ENCODE data around the gene MRPL37. TPM values are rescaled to one million over a fixed set of nuclear protein-coding genes. Genes with fewer than 3 reads are reported as not detected.
"Not testable (repeated sequence)": the region's sequence is repeated elsewhere in the genome, so short reads cannot be mapped to it uniquely, and the experiment has no call there.

MRPL37 gene
- total and polyA plus RNA-seq, 5 donors from 2014 or later, result 34.5 to 66.7 (median 64.6) TPM

DNA sequence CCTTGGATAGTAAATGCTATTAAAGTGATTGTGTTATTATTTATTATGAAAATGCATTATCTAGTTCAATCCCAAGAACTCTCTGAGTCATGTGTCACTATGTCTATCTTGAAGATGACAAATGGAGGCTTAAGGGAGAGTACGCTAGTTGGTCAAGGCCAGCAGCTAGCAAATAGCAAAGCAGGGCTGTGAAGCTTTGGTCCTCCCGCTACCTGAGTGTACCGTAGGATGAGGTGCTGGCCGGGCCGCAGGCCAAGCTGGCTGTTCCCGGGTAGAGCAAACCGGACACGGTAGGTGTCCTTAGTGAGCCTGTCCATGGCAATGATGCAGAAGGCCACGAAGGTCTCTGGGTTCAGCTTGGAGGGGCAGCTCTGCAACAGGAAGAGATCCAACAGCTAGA lies 9.4 kb upstream of the MRPL37 start:
- Mint-ChIP-seq H3K27ac (no peak overlapping the region), H3K36me3 (peaks cover 51% of the 10 kb centered on the region)
- H3K36me3 ChIP-seq (ENCODE audit: control insufficient read depth, insufficient read depth, low read length), result peaks cover 23% of the 10 kb centered on the region

DNA sequence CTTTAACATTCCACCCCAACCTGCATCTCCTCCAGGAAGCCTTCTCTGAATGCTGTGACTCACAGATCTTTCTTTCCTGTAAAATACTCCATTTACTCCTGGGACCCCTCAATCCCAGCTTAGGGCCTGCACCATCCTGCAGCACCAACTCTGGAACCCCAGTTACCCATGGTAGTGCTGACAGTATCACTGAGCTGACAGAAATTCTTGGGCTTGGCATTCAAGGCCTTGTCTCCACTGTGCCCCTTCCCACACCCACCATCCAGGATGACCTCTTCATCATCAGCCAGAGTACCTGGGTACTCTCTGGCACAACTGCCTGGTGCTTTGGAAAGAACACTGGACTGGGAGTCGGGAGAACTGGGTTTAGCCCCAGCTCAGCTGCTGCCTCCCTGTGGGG lies 8.4 kb upstream of the MRPL37 start:
- no peak overlapping the region for H3K4me3 ChIP-seq (ENCODE audit: low read depth, low read length)
- DNase-seq (no peak), ATAC-seq (ENCODE audit: low read depth in 2 of 2) (no peak)
- H3K4me1 ChIP-seq (ENCODE audit: control insufficient read depth, insufficient read depth, low read length, poor library complexity, severe bottlenecking), result no peaks in the 10 kb centered on the region
- peaks cover 26% of the 10 kb centered on the region for H3K36me3 ChIP-seq (ENCODE audit: control insufficient read depth, insufficient read depth, low read length)
- no peaks in the 10 kb centered on the region for H3K27me3 ChIP-seq (ENCODE audit: control insufficient read depth, insufficient read depth, low read length)
- H3K27me3 Mint-ChIP-seq, result no peaks in the 10 kb centered on the region
- no peak overlapping the region for H3K27ac Mint-ChIP-seq
- H3K4me3 Mint-ChIP-seq, result no peak overlapping the region
- H3K27ac ChIP-seq (ENCODE audit: insufficient read depth, low read length, poor library complexity, severe bottlenecking), result no peak overlapping the region
- H3K4me1 Mint-ChIP-seq, result peaks cover 0 to 8% (median 2%) of the 10 kb centered on the region in 4 donors
- no peaks in the 10 kb centered on the region for H3K9me3 ChIP-seq (ENCODE audit: control insufficient read depth in 2 of 2, low read length in 2 of 2)
- peaks cover 48% of the 10 kb centered on the region for H3K36me3 Mint-ChIP-seq
- H3K9me3 Mint-ChIP-seq, result peaks cover 0 to 1% (median 0%) of the 10 kb centered on the region in 7 donors

More for the DNA sequence above, 9.4 kb upstream of the MRPL37 start:
- Mint-ChIP-seq H3K4me3 (no peak overlapping the region), H3K9me3 (peaks cover 0 to 2% (median 0%) of the 10 kb centered on the region in 7 donors), H3K4me1 (peaks cover 0 to 8% (median 2%) of the 10 kb centered on the region in 4 donors), H3K27me3 (no peaks in the 10 kb centered on the region)
- no peak overlapping the region for H3K27ac ChIP-seq (ENCODE audit: insufficient read depth, low read length, poor library complexity, severe bottlenecking)
- no peak overlapping the region for H3K4me3 ChIP-seq (ENCODE audit: low read depth, low read length)
- H3K4me1 ChIP-seq (ENCODE audit: control insufficient read depth, insufficient read depth, low read length, poor library complexity, severe bottlenecking), result no peaks in the 10 kb centered on the region
- ATAC-seq (ENCODE audit: low read depth in 2 of 2) (no peak), DNase-seq (no peak)
- no peaks in the 10 kb centered on the region for H3K9me3 ChIP-seq (ENCODE audit: control insufficient read depth in 2 of 2, low read length in 2 of 2)
- H3K27me3 ChIP-seq (ENCODE audit: control insufficient read depth, insufficient read depth, low read length), result no peaks in the 10 kb centered on the region

DNA sequence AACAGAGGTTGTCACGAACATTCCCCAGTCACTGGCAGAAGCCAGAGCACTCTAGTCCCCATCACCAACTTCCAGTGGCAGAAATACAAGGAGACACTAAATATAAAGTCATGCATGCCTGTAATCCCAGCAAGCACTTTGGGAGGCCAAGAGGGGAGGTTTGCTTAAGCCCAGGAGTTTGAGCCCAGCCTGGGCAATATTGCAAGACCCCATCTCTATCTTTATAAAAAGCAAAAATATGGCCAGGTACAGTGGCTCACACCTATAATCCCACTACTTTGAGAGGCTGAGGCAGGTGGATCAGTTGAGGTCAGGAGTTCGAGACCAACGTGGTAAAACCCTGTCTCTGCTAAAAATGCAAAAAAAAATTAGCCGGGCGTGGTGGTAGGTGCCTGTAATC lies 6.5 kb upstream of the MRPL37 start:
- Mint-ChIP-seq H3K36me3 (peaks cover 37% of the 10 kb centered on the region), H3K4me3 (no peak overlapping the region)

DNA sequence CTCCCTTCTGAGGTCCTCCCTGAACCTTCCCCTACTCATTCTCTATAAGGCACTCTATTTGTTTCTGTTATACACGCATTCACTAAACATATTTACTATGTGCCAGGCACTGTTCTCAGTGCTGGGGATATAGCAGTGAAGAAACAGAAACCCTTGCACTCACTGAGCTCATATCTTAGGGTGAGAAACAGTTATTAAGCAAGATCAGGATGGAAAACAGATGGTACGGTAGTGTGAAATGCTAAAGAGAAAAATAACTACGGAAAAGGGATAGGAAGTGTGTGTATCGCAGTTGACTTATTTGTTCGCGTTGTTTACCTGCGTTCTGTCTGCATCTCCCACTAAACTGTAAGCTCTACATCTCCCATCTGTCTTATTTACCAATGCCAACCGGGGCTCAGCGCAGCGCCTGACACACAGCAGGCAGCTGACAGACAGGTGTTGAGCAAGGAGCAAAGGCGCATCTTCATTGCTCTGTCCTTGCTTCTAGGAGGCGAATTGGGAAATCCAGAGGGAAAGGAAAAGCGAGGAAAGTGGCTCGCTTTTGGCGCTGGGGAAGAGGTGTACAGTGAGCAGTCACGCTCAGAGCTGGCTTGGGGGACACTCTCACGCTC lies 709 bp upstream of the MRPL37 start:
- H3K36me3 Mint-ChIP-seq, result peaks cover 25% of the 10 kb centered on the region
- peaks cover 25 to 52% (median 28%) of the 10 kb centered on the region in 4 donors for H3K4me1 Mint-ChIP-seq
- Histone ChIP-seq H3K36me3 (ENCODE audit: control insufficient read depth, insufficient read depth, low read length) (peaks cover 15% of the 10 kb centered on the region), H3K27ac (ENCODE audit: insufficient read depth, low read length, poor library complexity, severe bottlenecking) (peak overlapping the region; percentile 26), H3K4me3 (ENCODE audit: low read depth, low read length) (peak overlapping the region; percentile 87), H3K9me3 (ENCODE audit: control insufficient read depth in 2 of 2, low read length in 2 of 2) (no peaks in the 10 kb centered on the region), H3K4me1 (ENCODE audit: control insufficient read depth, insufficient read depth, low read length, poor library complexity, severe bottlenecking) (peaks cover 21% of the 10 kb centered on the region), H3K27me3 (ENCODE audit: control insufficient read depth, insufficient read depth, low read length) (no peaks in the 10 kb centered on the region)
- peak in 1 of 3 donors; percentile 3 for DNase-seq
- H3K9me3 Mint-ChIP-seq, result no peaks in the 10 kb centered on the region
- peak overlapping the region; percentile 94 to 95 (median 95) for H3K27ac Mint-ChIP-seq
- ATAC-seq (ENCODE audit: low read depth in 2 of 2), result no peak
- H3K27me3 Mint-ChIP-seq, result no peaks in the 10 kb centered on the region
- peak overlapping the region; percentile 92 to 97 (median 94) for H3K4me3 Mint-ChIP-seq

More for the DNA sequence above, 6.5 kb upstream of the MRPL37 start:
- no peaks in the 10 kb centered on the region for H3K27me3 Mint-ChIP-seq
- ATAC-seq (ENCODE audit: low read depth in 2 of 2), result no peak
- H3K4me1 Mint-ChIP-seq, result peaks cover 0 to 8% (median 4%) of the 10 kb centered on the region in 4 donors
- no peaks in the 10 kb centered on the region for H3K9me3 Mint-ChIP-seq
- H3K27me3 ChIP-seq (ENCODE audit: control insufficient read depth, insufficient read depth, low read length), result no peaks in the 10 kb centered on the region
- DNase-seq, result no peak
- H3K9me3 ChIP-seq (ENCODE audit: control insufficient read depth in 2 of 2, low read length in 2 of 2), result no peaks in the 10 kb centered on the region
- H3K4me3 ChIP-seq (ENCODE audit: low read depth, low read length), result no peak overlapping the region
- H3K27ac Mint-ChIP-seq, result peak overlapping the region in 1 of 3 donors; percentile 34
- no peaks in the 10 kb centered on the region for H3K4me1 ChIP-seq (ENCODE audit: control insufficient read depth, insufficient read depth, low read length, poor library complexity, severe bottlenecking)
- H3K36me3 ChIP-seq (ENCODE audit: control insufficient read depth, insufficient read depth, low read length), result peaks cover 17% of the 10 kb centered on the region
- no peak overlapping the region for H3K27ac ChIP-seq (ENCODE audit: insufficient read depth, low read length, poor library complexity, severe bottlenecking)

DNA sequence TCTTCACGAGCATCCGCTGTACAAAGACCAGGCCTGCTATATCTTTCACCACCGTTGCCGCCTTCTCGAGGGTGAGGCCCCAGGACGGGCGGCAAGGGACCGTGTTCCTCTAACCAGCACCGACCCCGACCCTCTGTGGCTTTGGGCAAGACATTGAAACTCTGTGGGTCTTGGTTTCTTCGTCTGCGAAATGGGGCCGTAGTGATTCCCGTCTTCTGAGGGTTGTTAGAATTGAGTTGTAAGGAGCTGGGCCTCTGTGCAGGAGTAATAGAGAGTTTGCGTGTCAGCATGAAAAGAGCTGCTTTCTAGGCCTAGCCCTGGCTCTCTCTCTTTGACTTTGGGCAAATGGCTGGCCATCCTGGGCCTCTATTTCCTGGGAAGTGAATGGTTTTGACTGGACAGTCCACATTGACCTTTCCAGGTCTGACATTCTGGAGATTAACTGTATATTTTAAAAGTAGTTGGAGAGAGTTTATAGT lies 591 bp downstream of the MRPL37 start:
- Mint-ChIP-seq H3K36me3 (peaks cover 19% of the 10 kb centered on the region), H3K27ac (peak overlapping the region; percentile 94 to 95 (median 95)), H3K4me1 (peaks cover 27 to 56% (median 31%) of the 10 kb centered on the region in 4 donors), H3K27me3 (no peaks in the 10 kb centered on the region), H3K9me3 (no peaks in the 10 kb centered on the region), H3K4me3 (peak overlapping the region; percentile 92 to 97 (median 94))
- no peaks in the 10 kb centered on the region for H3K27me3 ChIP-seq (ENCODE audit: control insufficient read depth, insufficient read depth, low read length)
- no peak for DNase-seq
- H3K36me3 ChIP-seq (ENCODE audit: control insufficient read depth, insufficient read depth, low read length), result peaks cover 20% of the 10 kb centered on the region
- H3K27ac ChIP-seq (ENCODE audit: insufficient read depth, low read length, poor library complexity, severe bottlenecking), result peak overlapping the region; percentile 55
- peak overlapping the region; percentile 87 for H3K4me3 ChIP-seq (ENCODE audit: low read depth, low read length)
- ATAC-seq (ENCODE audit: low read depth in 2 of 2), result no peak
- H3K9me3 ChIP-seq (ENCODE audit: control insufficient read depth in 2 of 2, low read length in 2 of 2), result no peaks in the 10 kb centered on the region
- H3K4me1 ChIP-seq (ENCODE audit: control insufficient read depth, insufficient read depth, low read length, poor library complexity, severe bottlenecking), result peaks cover 21% of the 10 kb centered on the region

DNA sequence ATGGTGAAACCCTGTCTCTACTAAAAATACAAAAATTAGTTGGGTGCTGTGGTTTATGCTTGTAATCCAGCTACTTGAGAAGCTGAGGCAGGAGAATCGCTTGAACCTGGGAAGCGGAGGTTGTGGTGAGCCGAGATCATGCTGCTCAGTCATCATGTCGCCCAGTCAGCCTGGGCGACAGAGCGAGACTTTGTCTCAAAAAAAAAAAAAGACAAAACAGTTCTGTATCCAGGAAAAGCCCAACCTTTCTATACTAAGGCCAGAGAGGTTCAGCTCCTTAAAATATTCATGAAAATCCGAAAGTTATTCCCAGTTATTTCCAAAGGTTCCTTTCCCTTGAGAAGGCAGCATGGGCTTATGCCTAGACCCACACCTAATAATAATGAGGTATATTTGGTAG lies 4.2 kb downstream of the MRPL37 start:
- H3K36me3 Mint-ChIP-seq, result peaks cover 34% of the 10 kb centered on the region
- H3K4me1 Mint-ChIP-seq, result peaks cover 23 to 49% (median 28%) of the 10 kb centered on the region in 4 donors

DNA sequence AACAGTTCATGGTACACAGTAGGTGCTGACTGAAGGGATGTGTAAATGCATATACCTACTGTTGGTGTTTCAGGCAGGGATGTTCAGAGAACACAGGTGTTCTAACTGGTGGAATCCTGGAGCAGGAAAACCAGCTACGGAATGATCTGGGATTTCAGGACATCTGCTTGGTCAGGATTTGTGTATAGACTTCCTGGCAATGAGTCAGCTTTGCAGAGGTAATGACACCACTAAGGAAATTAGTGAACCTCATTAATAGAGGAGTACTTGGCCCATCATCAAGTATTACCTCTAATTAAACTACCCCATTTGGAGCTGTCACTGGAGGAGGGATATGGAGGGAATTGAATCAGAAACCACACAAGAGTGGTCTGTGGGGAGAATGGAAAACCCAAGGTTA lies 7.3 kb downstream of the MRPL37 start:
- Histone ChIP-seq H3K36me3 (ENCODE audit: control insufficient read depth, insufficient read depth, low read length) (peaks cover 74% of the 10 kb centered on the region), H3K27ac (ENCODE audit: insufficient read depth, low read length, poor library complexity, severe bottlenecking) (no peak overlapping the region), H3K27me3 (ENCODE audit: control insufficient read depth, insufficient read depth, low read length) (no peaks in the 10 kb centered on the region), H3K4me3 (ENCODE audit: low read depth, low read length) (no peak overlapping the region), H3K9me3 (ENCODE audit: control insufficient read depth in 2 of 2, low read length in 2 of 2) (no peaks in the 10 kb centered on the region), H3K4me1 (ENCODE audit: control insufficient read depth, insufficient read depth, low read length, poor library complexity, severe bottlenecking) (no peaks in the 10 kb centered on the region)
- Mint-ChIP-seq H3K9me3 (no peaks in the 10 kb centered on the region), H3K36me3 (peaks cover 55% of the 10 kb centered on the region), H3K4me3 (no peak overlapping the region), H3K4me1 (peaks cover 4 to 26% (median 15%) of the 10 kb centered on the region in 4 donors), H3K27ac (peak overlapping the region in 1 of 3 donors; percentile 37), H3K27me3 (no peaks in the 10 kb centered on the region)
- DNase-seq (no peak), ATAC-seq (ENCODE audit: low read depth in 2 of 2) (no peak)

More for the DNA sequence above, 4.2 kb downstream of the MRPL37 start:
- H3K4me1 ChIP-seq (ENCODE audit: control insufficient read depth, insufficient read depth, low read length, poor library complexity, severe bottlenecking), result peaks cover 17% of the 10 kb centered on the region
- DNase-seq (no peak), ATAC-seq (ENCODE audit: low read depth in 2 of 2) (no peak)
- H3K27me3 ChIP-seq (ENCODE audit: control insufficient read depth, insufficient read depth, low read length), result no peaks in the 10 kb centered on the region
- Mint-ChIP-seq H3K9me3 (no peaks in the 10 kb centered on the region), H3K4me3 (peak overlapping the region in 1 of 4 donors; percentile 25), H3K27me3 (no peaks in the 10 kb centered on the region), H3K27ac (no peak overlapping the region)
- peaks cover 45% of the 10 kb centered on the region for H3K36me3 ChIP-seq (ENCODE audit: control insufficient read depth, insufficient read depth, low read length)
- no peak overlapping the region for H3K27ac ChIP-seq (ENCODE audit: insufficient read depth, low read length, poor library complexity, severe bottlenecking)
- no peak overlapping the region for H3K4me3 ChIP-seq (ENCODE audit: low read depth, low read length)
- H3K9me3 ChIP-seq (ENCODE audit: control insufficient read depth in 2 of 2, low read length in 2 of 2), result no peaks in the 10 kb centered on the region

DNA sequence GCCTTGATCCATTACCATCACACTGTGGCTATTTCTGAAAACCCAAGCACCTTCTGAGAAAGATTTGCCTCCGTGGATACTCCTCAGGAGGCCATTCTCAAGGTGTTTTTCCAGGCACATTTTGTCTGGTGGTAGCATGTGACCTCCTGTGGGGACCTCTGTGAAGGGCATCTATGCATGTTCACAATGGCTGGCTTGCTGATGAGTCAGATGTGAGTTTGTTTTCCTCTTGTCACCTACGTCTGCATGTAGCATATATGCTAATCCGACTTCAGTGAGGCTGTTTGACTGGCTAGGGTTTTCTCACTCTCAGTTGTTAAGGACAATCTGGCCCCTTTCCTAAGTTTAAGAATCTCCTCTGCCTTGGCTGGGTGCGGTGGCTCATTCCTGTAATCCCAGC lies 7.9 kb downstream of the MRPL37 start:
- not testable (repeated sequence) for H3K27me3 ChIP-seq (ENCODE audit: control insufficient read depth, insufficient read depth, low read length); H3K27me3 Mint-ChIP-seq; H3K4me3 Mint-ChIP-seq; H3K9me3 Mint-ChIP-seq; H3K27ac Mint-ChIP-seq; H3K27ac ChIP-seq (ENCODE audit: insufficient read depth, low read length, poor library complexity, severe bottlenecking); H3K4me1 ChIP-seq (ENCODE audit: control insufficient read depth, insufficient read depth, low read length, poor library complexity, severe bottlenecking); ATAC-seq (ENCODE audit: low read depth in 2 of 2); H3K9me3 ChIP-seq (ENCODE audit: control insufficient read depth in 2 of 2, low read length in 2 of 2); DNase-seq; H3K4me3 ChIP-seq (ENCODE audit: low read depth, low read length)
- peaks cover 0 to 21% (median 10%) of the 10 kb centered on the region in 4 donors for H3K4me1 Mint-ChIP-seq
- peaks cover 80% of the 10 kb centered on the region for H3K36me3 ChIP-seq (ENCODE audit: control insufficient read depth, insufficient read depth, low read length)
- peaks cover 58% of the 10 kb centered on the region for H3K36me3 Mint-ChIP-seq

Measured in CD4-positive, CD25-positive, alpha-beta regulatory T cell (primary cell).